ENCODE results near the gene KLHL29. TPM values are rescaled to one million over a fixed set of nuclear protein-coding genes. Genes with fewer than 3 reads are reported as not detected.

The KLHL29 gene
- total RNA-seq, 1 experiment from 2014 or later = 7.7 TPM

DNA sequence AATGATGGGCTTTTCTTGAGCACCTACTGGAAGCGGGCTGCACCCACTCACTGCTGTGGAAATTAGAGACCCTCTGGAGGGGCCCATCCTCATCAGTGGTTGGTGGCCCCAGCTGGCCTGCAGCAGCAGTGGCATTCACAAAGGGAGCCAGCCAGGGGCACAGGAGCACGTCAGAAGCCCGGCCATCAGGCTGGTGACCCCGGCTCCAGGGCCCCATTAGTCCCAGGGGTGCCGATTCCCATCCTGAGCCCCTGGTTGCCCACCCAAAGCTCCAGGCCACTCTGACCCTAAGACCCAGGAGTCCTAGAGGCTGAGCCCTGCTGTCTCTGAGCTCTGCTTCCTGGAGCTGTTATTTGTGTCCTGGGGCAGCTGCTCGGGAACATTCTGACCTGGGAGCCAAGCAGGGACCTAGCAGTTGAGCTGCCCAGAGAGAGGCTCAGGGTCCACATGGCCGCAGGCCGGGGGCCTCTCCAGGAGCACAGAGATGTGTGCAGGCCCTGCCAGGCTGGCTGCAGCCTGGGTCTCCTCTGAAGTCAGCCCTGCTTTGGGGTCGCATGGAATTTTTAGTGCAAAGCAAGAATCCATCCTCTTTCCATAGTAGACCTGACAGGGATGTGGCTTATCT is 207.2 kb downstream of the KLHL29 start:
- Histone ChIP-seq H3K27ac (ENCODE audit: low read length) (no peak overlapping the region), H3K9me3 (ENCODE audit: control insufficient read depth, insufficient read depth, low read depth, low read length) (no peaks in the 10 kb centered on the region), H3K4me1 (ENCODE audit: control insufficient read depth, insufficient read depth, low read length) (no peaks in the 10 kb centered on the region), H3K4me3 (ENCODE audit: low read depth in 2 of 2, low read length in 2 of 2) (no peak overlapping the region), H3K36me3 (ENCODE audit: control insufficient read depth, insufficient read depth, low read length) (no peaks in the 10 kb centered on the region), H3K27me3 (ENCODE audit: control insufficient read depth, insufficient read depth, low read length) (no peaks in the 10 kb centered on the region)
- no peak for DNase-seq (ENCODE audit: low read depth, low spot score)
- no peak for ATAC-seq
- TF ChIP-seq, protein P1, sequence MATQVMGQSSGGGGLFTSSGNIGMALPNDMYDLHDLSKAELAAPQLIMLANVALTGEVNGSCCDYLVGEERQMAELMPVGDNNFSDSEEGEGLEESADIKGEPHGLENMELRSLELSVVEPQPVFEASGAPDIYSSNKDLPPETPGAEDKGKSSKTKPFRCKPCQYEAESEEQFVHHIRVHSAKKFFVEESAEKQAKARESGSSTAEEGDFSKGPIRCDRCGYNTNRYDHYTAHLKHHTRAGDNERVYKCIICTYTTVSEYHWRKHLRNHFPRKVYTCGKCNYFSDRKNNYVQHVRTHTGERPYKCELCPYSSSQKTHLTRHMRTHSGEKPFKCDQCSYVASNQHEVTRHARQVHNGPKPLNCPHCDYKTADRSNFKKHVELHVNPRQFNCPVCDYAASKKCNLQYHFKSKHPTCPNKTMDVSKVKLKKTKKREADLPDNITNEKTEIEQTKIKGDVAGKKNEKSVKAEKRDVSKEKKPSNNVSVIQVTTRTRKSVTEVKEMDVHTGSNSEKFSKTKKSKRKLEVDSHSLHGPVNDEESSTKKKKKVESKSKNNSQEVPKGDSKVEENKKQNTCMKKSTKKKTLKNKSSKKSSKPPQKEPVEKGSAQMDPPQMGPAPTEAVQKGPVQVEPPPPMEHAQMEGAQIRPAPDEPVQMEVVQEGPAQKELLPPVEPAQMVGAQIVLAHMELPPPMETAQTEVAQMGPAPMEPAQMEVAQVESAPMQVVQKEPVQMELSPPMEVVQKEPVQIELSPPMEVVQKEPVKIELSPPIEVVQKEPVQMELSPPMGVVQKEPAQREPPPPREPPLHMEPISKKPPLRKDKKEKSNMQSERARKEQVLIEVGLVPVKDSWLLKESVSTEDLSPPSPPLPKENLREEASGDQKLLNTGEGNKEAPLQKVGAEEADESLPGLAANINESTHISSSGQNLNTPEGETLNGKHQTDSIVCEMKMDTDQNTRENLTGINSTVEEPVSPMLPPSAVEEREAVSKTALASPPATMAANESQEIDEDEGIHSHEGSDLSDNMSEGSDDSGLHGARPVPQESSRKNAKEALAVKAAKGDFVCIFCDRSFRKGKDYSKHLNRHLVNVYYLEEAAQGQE (IDR thresholded peaks at IDR 0.05; ENCODE audit: insufficient read depth in 1 of 2, low read depth in 2 of 2, low read length in 1 of 2) = no peak
- TF ChIP-seq POLR2AphosphoS5 (IDR thresholded peaks at IDR 0.05; ENCODE audit: low read depth, low read length) (no peak), TCF7L2 (IDR thresholded peaks at IDR 0.05; ENCODE audit: low read depth, low read length) (no peak), SIN3A (IDR thresholded peaks at IDR 0.05; ENCODE audit: borderline replicate concordance, insufficient read depth, low read depth, low read length) (no peak)
- TF ChIP-seq, protein P2, sequence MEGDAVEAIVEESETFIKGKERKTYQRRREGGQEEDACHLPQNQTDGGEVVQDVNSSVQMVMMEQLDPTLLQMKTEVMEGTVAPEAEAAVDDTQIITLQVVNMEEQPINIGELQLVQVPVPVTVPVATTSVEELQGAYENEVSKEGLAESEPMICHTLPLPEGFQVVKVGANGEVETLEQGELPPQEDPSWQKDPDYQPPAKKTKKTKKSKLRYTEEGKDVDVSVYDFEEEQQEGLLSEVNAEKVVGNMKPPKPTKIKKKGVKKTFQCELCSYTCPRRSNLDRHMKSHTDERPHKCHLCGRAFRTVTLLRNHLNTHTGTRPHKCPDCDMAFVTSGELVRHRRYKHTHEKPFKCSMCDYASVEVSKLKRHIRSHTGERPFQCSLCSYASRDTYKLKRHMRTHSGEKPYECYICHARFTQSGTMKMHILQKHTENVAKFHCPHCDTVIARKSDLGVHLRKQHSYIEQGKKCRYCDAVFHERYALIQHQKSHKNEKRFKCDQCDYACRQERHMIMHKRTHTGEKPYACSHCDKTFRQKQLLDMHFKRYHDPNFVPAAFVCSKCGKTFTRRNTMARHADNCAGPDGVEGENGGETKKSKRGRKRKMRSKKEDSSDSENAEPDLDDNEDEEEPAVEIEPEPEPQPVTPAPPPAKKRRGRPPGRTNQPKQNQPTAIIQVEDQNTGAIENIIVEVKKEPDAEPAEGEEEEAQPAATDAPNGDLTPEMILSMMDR (IDR thresholded peaks at IDR 0.05) = no peak
- ChIA-PET CTCF (no interaction called here), POLR2A (no interaction called here)
- in situ Hi-C loops (cut with HindIII; ENCODE audit: low pct_unique_long_range_greater_than_20kb, low sequenced_read_pairs) = no loop called here
- no TSS peak for BruUV-seq (replicated peaks)
- intact Hi-C loops (cut with micrococcal nuclease; ENCODE audit: unreplicated experiment) = no loop called here

DNA sequence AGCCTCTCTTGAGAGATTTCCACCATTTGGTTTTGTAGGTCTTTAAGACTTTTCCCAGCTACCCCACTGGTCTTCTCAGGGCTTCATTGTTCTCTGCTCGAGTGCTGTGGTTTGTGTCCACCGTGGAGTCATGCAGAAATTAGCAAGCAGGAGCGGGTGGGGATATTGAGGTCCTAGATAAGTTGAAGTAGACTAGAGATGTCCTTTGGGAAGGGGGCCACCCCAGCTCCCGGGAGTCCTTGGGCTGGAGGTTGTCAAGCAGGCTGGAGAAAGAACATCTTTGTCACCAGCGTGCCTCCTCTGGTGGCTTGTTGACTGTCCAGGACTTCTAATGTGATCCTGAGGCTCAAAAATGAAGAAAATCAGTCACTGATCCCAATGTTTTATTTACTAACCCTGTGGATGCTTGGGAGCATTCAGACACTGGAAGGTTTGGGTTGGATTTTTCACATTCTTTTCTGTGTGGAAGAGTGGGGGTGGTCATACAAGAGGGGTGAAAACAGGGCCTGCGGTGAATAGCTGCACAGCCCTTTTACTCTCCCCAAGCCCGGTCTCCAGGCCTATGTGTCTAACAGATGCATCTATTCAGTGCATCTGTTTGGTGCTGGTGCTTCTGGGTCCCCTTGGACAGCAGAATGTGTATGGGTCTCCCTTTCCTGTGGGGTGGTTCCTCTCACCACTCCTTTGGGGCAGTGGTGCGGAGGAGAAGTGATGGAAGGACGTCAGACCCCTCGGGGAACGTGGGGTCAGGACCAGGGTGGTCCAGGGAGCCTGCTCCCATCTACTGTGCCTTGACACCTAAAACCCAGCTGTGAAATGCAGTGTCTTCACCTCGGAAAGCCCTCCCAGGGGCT is 208.1 kb downstream of the KLHL29 start:
- POLR2A ChIA-PET = no interaction called here
- Histone ChIP-seq H3K27me3 (ENCODE audit: control insufficient read depth, insufficient read depth, low read length) (no peaks in the 10 kb centered on the region), H3K4me1 (ENCODE audit: control insufficient read depth, insufficient read depth, low read length) (no peaks in the 10 kb centered on the region), H3K27ac (ENCODE audit: low read length) (no peak overlapping the region), H3K36me3 (ENCODE audit: control insufficient read depth, insufficient read depth, low read length) (no peaks in the 10 kb centered on the region), H3K4me3 (ENCODE audit: low read depth in 2 of 2, low read length in 2 of 2) (no peak overlapping the region), H3K9me3 (ENCODE audit: control insufficient read depth, insufficient read depth, low read depth, low read length) (no peaks in the 10 kb centered on the region)
- no peak for TF ChIP-seq POLR2AphosphoS5 (IDR thresholded peaks at IDR 0.05; ENCODE audit: low read depth, low read length)
- no peak for TF ChIP-seq TCF7L2 (IDR thresholded peaks at IDR 0.05; ENCODE audit: low read depth, low read length)
- TF ChIP-seq, protein P1 (IDR thresholded peaks at IDR 0.05; ENCODE audit: insufficient read depth in 1 of 2, low read depth in 2 of 2, low read length in 1 of 2) = no peak
- TF ChIP-seq, protein P2 (IDR thresholded peaks at IDR 0.05) = no peak
- TF ChIP-seq SIN3A (IDR thresholded peaks at IDR 0.05; ENCODE audit: borderline replicate concordance, insufficient read depth, low read depth, low read length) = no peak
- BruUV-seq (replicated peaks) = no TSS peak
- intact Hi-C loops (cut with micrococcal nuclease; ENCODE audit: unreplicated experiment) (no loop called here), in situ Hi-C loops (cut with HindIII; ENCODE audit: low pct_unique_long_range_greater_than_20kb, low sequenced_read_pairs) (no loop called here)
- ATAC-seq (no peak), DNase-seq (ENCODE audit: low read depth, low spot score) (no peak)
- CTCF ChIA-PET = no interaction called here

Data from Panc1 (cell line).